NB4 (cell line): Measurements from ENCODE around the gene HBZ.

Source experiments
- CTCF ChIP-seq: IDR thresholded peaks from one replicate; pipeline ENCODE4 v1.5.1; 2012; ENCODE audit warnings: low read depth, low read length
- MYC ChIP-seq: IDR thresholded peaks from 2 replicates; pipeline ENCODE4 v1.6.1; 2011; ENCODE audit warnings: low read depth, low read length
- POLR2A ChIP-seq: IDR thresholded peaks from 2 replicates; pipeline ENCODE4 v1.6.1; 2011; ENCODE audit warnings: mild to moderate bottlenecking; ENCODE audit not compliant: insufficient read length; ENCODE audit errors: extremely low read depth
- TF ChIP-seq, protein P1 (sequence below): IDR thresholded peaks from 2 replicates; pipeline ENCODE4 v1.6.1; 2011; ENCODE audit warnings: low read depth, low read length

DNA sequence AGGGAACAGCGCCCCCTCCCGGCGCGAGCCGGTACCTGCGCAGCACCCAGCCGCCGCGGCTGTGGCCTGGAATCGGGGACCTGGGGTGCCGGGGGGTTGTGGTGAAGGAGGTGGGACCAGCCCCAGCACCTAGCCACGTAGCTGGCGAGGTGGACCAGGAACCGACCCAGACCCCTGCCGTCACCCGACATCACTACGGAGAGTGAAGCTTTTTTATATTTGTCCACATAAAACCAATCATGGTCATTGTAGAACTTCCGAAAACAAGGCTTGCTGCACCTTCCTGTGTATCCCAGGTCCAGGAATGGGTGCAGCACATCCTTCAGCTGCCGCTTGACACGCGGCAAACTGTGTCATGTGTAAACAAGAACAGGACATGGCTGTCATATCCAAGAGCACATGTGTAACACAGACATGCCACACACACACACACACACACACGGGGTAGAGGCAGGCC is 29.1 kb downstream of the HBZ start:
- TF ChIP-seq CTCF (peak; percentile 71), POLR2A (no peak), MYC (no peak)
- TF ChIP-seq, protein P1, sequence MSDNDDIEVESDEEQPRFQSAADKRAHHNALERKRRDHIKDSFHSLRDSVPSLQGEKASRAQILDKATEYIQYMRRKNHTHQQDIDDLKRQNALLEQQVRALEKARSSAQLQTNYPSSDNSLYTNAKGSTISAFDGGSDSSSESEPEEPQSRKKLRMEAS = no peak
